ENCODE measurements around the gene FSD2. TPM values are rescaled to one million over a fixed set of nuclear protein-coding genes. Genes with fewer than 3 reads are reported as not detected.

The FSD2 gene
- total RNA-seq, 1 donor from 2014 or later, result 0.13 TPM

- Histone ChIP-seq H3K36me3 (ENCODE audit: control insufficient read depth, insufficient read depth, low read length) (no peaks in the 10 kb centered on the region), H3K27me3 (ENCODE audit: control insufficient read depth, insufficient read depth, low read length) (no peaks in the 10 kb centered on the region), H3K4me3 (ENCODE audit: low read depth, low read length) (no peak overlapping the region)
- TF ChIP-seq CTCF (IDR thresholded peaks at IDR 0.05; ENCODE audit: insufficient read depth, low read length, poor library complexity, severe bottlenecking), result no peak
- DNase-seq (ENCODE audit: low read depth), result no peak
Observed at GRCh38 chr15:82793737-82794136, 12.1 kb downstream of the FSD2 start.

GRCh38 chr15:82792068-82792467 lies 13.8 kb downstream of the FSD2 start:
- no peak for DNase-seq (ENCODE audit: low read depth)
- H3K27me3 ChIP-seq (ENCODE audit: control insufficient read depth, insufficient read depth, low read length), result no peaks in the 10 kb centered on the region
- no peak overlapping the region for H3K4me3 ChIP-seq (ENCODE audit: low read depth, low read length)
- TF ChIP-seq CTCF (IDR thresholded peaks at IDR 0.05; ENCODE audit: insufficient read depth, low read length, poor library complexity, severe bottlenecking), result no peak
- no peaks in the 10 kb centered on the region for H3K36me3 ChIP-seq (ENCODE audit: control insufficient read depth, insufficient read depth, low read length)

GRCh38 chr15:82790321-82790720 lies 15.5 kb downstream of the FSD2 start:
- no peak overlapping the region for H3K4me3 ChIP-seq (ENCODE audit: low read depth, low read length)
- no peak for TF ChIP-seq CTCF (IDR thresholded peaks at IDR 0.05; ENCODE audit: insufficient read depth, low read length, poor library complexity, severe bottlenecking)
- DNase-seq (ENCODE audit: low read depth), result no peak
- H3K27me3 ChIP-seq (ENCODE audit: control insufficient read depth, insufficient read depth, low read length), result no peaks in the 10 kb centered on the region
- H3K36me3 ChIP-seq (ENCODE audit: control insufficient read depth, insufficient read depth, low read length), result no peaks in the 10 kb centered on the region

GRCh38 chr15:82789491-82789890 lies 16.4 kb downstream of the FSD2 start:
- H3K27me3 ChIP-seq (ENCODE audit: control insufficient read depth, insufficient read depth, low read length), result no peaks in the 10 kb centered on the region
- DNase-seq (ENCODE audit: low read depth), result no peak
- H3K36me3 ChIP-seq (ENCODE audit: control insufficient read depth, insufficient read depth, low read length), result no peaks in the 10 kb centered on the region
- H3K4me3 ChIP-seq (ENCODE audit: low read depth, low read length), result no peak overlapping the region
- no peak for TF ChIP-seq CTCF (IDR thresholded peaks at IDR 0.05; ENCODE audit: insufficient read depth, low read length, poor library complexity, severe bottlenecking)

GRCh38 chr15:82788496-82788895 lies 17.4 kb downstream of the FSD2 start:
- no peak for TF ChIP-seq CTCF (IDR thresholded peaks at IDR 0.05; ENCODE audit: insufficient read depth, low read length, poor library complexity, severe bottlenecking)
- Histone ChIP-seq H3K36me3 (ENCODE audit: control insufficient read depth, insufficient read depth, low read length) (no peaks in the 10 kb centered on the region), H3K4me3 (ENCODE audit: low read depth, low read length) (no peak overlapping the region), H3K27me3 (ENCODE audit: control insufficient read depth, insufficient read depth, low read length) (no peaks in the 10 kb centered on the region)
- no peak for DNase-seq (ENCODE audit: low read depth)

GRCh38 chr15:82781349-82781748 lies 24.5 kb downstream of the FSD2 start:
- no peak for DNase-seq (ENCODE audit: low read depth)
- TF ChIP-seq CTCF (IDR thresholded peaks at IDR 0.05; ENCODE audit: insufficient read depth, low read length, poor library complexity, severe bottlenecking), result no peak
- no peak overlapping the region for H3K4me3 ChIP-seq (ENCODE audit: low read depth, low read length)
- H3K36me3 ChIP-seq (ENCODE audit: control insufficient read depth, insufficient read depth, low read length), result no peaks in the 10 kb centered on the region
- no peaks in the 10 kb centered on the region for H3K27me3 ChIP-seq (ENCODE audit: control insufficient read depth, insufficient read depth, low read length)

All from kidney epithelial cell (primary cell).